Sigmoid colon (tissue), 3 donors: ENCODE measurements around the gene SIGLECL1.

ENCODE experiments used
- POLR2A ChIP-seq, 2 donors: fragments of 450-650 bp; IDR thresholded peaks; one replicate each; pipeline ENCODE4 v1.6.1; 2016; ENCODE audit warnings: antibody characterized with exemption in 2 of 2, mild to moderate bottlenecking in 2 of 2, moderate library complexity in 2 of 2
- TF ChIP-seq, protein P1 (sequence below), 4 experiments: fragments of 450-650 bp in 3 of 4; fragments of 200-600 bp in 1 of 4; IDR thresholded peaks; one replicate each; pipeline ENCODE4 v1.5.1; 2016 to 2019; ENCODE audit warnings: antibody characterized with exemption in 4 of 4, mild to moderate bottlenecking in 3 of 4, moderate library complexity in 2 of 4

DNA sequence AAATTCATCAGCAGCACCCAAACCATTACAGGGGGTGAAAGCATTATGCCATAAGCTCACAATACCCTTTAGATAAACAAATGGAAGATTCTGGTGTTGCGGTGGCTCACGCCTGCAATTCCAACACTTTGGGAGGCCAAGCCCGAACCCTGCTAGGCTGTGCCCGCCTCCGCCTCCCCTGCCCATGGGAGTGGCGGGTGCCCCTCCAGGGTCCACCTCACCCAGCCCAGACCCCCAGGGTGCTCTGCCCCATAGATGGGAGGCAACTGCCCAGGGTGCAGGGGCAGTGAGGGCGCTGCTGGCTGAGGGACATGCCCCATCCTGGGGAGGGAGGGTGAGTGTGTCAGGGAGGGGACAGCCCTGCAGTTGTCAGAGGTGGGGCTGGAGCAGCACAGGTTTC is 10.0 kb upstream of the SIGLECL1 start:
- no peak for TF ChIP-seq POLR2A (IDR thresholded peaks at IDR 0.05)
- TF ChIP-seq, protein P1, sequence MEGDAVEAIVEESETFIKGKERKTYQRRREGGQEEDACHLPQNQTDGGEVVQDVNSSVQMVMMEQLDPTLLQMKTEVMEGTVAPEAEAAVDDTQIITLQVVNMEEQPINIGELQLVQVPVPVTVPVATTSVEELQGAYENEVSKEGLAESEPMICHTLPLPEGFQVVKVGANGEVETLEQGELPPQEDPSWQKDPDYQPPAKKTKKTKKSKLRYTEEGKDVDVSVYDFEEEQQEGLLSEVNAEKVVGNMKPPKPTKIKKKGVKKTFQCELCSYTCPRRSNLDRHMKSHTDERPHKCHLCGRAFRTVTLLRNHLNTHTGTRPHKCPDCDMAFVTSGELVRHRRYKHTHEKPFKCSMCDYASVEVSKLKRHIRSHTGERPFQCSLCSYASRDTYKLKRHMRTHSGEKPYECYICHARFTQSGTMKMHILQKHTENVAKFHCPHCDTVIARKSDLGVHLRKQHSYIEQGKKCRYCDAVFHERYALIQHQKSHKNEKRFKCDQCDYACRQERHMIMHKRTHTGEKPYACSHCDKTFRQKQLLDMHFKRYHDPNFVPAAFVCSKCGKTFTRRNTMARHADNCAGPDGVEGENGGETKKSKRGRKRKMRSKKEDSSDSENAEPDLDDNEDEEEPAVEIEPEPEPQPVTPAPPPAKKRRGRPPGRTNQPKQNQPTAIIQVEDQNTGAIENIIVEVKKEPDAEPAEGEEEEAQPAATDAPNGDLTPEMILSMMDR (IDR thresholded peaks at IDR 0.05) = no peak
